NCI-H146 treated with DMSO at 0.1 percent for 48 hours (cell line): ENCODE results near the gene NUDT4.
"Not testable (repeated sequence)": the region's sequence is repeated elsewhere in the genome, so short reads cannot be mapped to it uniquely, and the experiment has no call there.

Experiments used
- DNase-seq: peaks from one replicate; lab custom pipeline; 2025; ENCODE audit not compliant: unreplicated experiment; lab: John Stamatoyannopoulos, UW

The NUDT4 gene

DNA sequence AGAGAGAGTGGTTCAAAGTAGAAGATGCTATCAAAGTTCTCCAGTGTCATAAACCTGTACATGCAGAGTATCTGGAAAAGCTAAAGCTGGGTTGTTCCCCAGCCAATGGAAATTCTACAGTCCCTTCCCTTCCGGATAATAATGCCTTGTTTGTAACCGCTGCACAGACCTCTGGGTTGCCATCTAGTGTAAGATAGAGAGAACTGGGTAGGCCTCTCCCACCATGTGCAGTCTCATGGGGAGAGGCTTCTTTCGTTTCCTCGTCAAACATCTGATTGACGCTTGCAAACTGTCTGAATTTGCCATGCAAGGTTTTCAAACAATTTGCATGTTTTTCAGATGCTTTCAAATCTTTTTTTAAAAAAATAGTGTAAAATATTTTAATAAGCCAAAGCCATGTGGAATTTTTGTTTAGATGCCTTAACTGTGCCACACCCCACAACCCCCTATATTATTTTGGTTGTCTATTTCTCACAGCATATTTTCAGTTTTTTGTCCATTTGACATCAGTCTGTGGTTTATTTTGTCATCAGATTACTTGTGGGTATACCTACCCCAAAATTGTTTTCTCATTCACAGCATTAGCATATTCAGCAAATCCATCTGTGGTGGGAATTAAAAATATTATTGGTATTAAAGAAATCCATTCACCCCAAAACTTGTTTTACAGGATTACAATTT lies 21.6 kb downstream of the NUDT4 start:
- DNase-seq: not testable (repeated sequence)

DNA sequence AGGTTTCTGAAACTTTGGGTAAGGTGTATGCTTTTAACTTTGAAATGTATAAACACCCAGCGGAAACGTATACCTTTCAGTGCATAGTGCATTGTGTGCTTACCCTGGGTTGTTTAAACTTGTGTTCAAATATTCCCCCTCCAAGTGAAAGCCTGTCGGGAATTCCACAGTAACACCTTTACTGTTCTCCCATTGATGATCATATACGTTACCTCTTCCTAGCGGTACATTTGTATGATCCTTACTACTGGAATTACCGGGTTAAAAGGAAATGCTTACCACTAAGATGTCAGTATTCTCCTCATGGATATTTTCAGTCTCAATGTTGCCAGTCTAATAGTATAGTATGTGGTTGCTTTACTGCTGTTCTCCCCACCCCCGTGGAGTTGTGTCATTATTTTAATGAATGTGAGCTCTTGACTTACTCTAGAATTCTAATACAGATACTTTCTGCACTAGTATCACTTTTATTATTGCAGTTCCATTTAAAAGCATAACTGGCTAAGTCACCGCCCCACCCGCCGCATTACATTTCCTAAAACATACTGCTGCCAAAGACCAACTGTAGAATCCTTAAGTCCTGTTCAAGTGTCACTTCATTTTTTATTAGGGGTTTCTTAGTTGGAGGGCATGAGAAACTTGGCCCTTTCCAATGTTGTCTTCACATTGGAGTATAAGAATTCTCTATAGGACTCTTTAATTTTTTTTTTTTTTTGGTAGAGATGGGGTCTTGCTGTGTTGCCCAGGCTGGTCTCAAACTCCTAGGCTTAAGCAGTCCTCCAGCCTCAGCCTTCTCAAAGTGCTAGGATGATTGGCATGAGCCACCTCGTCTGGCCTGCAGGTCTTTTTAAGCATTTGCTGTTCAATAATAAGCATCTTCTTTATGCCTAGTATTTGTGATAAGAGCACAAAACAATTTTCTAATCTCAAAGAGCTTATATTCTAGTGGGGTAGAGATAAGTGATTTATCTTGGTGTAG lies 24.9 kb downstream of the NUDT4 start:
- DNase-seq: no peak

DNA sequence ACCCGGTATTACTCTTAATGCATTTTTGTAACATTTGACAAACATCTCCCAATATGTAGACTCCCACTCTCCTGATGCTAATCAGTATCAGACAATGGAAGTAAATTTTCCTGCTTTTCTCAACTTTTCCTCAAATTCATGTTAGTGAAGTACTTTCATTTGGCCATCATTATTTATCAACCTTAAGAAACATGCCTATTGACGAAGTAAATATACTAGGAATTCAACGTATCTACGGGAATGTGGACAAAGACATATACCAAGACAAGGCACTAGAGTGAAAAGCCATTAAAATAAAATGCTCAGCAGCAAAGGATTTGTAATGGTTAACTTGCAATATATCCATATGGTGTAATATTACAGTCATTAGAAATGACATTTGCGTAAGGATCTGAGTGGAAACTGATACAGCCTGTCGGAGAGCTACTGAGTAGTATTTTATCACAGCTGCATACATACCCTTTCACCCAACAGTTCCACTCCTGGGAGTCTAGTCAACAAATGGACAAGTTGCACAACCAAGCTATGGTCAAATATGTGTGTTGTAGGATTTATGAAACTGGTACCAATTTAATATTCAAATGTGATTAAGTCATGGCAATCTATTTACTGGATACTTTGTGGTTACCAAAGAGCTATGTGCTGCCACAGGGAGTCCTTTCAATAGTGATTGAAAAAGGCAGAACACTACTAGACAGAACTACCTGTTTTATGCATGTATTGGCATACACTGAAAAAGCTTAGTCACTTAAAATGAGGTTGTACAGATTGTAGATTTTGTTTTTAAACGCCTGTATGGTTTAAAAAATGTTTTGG lies 26.5 kb downstream of the NUDT4 start:
- DNase-seq: no peak

DNA sequence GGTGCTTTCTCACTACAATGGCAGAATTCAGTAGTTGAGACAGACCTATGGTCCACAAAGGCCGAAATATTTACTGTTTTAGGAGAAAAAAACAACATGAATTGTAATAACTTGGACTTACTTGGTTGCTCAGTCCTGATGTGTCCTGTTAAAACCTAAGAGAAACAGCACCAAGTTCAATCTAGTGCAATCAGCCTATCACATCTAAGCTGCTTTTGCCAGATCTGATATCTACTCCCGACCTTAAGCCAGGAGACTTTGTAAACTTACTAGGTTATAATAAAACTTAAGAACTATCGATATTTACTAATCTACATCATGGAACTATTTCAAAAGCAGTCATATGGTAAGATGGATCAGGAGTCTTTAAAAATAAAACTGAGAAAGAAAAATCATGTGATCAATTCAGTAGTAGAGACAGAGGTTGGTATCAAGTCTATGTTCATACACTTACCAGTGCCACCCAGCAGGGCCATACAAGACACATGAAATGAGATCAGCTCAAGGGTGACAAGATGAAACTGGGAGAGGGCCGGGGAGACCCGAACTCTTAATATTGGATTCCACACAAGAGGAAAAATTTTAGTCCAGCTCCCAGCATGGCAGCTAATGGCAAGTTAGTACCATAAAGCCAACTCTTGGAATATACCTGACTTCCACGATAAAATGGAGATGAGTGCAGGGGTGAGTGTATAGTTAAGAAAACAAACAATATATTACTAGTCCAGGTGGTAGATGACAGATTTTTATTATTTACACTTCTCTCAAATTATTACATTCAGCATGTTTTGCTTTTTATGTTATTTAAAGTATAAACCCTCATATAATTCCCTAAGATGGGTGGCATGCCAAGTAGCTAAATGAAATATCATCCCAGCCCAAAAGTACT lies 27.5 kb downstream of the NUDT4 start:
- no peak for DNase-seq

DNA sequence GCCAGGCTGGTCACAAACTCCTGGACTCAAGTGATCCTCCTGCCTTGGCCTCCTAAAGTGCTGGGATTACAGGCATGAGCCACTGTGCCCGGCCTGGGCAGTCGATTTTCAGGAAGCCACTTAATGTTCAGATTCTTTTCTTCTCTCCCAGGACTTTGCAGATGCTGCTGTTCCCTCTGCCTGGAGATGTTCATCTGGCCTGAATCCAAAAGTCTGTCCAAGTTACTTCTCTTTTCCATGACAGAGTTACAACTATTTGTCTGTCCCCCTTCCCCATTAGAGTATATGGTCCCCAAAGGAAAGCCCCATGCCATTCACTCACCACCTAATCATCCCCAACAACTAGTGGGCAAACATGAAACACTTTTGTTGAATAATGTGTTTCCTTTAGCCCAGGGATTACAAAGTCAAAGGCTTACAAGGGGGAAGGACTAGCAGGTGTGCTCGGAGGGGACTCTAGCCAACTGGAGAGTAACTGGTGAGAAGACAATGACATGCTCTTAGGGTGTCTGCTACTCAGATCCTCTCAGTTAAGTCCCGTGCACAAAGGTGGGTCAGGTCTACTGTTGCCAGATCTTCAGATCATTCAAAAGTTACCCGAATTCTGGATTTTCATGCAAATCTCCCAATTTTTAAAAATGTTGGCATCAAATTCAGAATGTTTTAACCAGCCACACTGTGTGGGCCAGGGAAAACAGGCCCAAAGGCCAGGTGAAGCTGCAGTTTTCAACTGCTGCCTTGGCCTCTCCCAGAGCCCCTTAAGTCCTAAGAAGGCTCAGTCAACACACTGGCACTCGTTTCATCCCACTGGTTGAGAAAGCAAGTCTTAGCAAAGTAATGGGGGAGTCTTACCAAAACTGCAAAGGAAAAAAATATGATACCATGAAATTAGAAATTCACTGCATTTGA lies 29.6 kb downstream of the NUDT4 start:
- DNase-seq: no peak

DNA sequence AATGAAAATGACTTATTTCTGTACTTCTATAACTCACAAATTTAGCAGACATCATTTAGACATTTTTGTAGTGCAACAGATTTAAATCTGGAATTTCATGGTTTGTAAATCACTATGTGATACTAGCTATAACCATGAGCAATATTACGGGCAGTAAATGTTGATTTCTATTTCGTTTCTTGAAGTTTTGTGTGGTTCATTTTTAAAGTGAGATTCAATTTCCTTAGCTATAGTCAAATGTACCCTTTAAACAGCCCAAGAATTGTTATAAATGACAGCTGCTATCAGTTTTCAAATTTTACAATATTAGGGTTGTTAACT lies 30.2 kb downstream of the NUDT4 start:
- DNase-seq: no peak

DNA sequence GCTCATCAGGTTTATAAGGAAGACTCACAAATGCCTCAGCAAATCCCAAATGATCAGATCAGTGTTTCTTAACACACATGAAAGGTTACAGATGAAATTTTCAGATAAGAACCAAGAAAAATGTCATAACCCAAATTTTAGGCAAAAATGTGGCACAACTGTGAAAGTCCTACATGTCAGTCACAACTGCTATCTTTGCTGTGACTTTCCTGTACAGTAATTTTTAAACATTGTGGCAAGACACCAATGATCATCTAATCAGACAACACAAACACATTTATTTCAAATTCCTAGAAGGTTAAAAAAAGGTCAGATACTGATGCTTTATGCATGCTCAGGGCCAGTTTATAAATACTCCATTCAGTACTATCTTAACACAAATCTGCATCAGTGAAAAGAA lies 31.1 kb downstream of the NUDT4 start:
- DNase-seq: no peak

DNA sequence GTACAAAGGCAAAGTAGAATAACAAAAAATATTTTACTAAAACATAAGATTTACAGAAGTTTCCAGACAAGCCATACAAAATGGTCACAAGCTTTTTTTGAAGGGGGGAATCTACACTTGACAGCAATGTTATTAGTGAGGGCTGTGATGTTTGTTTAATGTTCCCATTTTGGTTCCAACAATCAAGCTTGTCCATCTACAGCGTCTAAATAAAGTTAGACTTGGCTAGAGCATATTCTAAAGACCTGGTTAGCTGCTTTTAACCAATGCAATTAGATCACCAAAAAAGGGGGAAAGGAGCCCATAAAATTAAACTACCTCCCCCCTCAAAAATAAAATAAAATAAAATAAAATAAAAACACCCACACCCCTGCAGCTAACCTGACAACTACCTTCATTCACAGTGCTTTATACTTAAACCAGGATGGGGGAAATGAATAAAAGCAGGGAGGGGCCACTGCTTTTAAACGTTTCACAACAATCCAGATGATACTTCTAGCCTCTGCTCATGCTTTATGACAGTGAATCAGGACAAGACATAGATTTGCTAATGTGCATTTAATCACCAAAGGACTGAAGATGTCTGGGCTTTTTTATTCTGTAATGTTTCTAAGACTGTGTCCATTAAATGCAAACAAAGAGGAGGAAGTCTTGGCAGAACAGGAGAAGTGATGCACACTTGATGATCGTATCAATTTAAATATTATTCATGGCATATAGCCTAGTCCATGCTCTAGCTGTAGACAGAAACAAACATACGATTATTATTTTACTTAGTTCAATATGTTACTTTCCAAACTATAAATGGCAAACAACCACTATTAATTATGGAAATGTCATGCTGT lies 31.8 kb downstream of the NUDT4 start:
- DNase-seq: not testable (repeated sequence)

DNA sequence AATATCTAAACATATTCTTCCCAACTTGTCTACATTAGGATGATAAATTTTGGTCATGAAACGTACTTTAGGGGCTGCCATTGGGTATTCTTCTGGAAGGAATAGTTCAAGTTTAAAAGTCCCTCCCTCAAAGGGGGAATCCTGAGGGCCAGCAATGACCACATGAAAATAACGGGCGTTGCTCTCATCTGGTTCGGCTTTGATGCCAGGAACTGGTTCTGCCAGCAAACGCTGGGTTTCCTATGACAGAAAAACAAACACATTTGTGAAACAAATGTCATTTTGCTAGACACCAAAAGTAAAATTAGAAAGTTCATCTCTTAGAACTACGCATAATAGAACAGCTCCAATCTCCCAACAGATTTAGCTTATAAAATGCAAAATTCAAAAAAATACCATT lies 33.3 kb downstream of the NUDT4 start:
- DNase-seq: not testable (repeated sequence)

DNA sequence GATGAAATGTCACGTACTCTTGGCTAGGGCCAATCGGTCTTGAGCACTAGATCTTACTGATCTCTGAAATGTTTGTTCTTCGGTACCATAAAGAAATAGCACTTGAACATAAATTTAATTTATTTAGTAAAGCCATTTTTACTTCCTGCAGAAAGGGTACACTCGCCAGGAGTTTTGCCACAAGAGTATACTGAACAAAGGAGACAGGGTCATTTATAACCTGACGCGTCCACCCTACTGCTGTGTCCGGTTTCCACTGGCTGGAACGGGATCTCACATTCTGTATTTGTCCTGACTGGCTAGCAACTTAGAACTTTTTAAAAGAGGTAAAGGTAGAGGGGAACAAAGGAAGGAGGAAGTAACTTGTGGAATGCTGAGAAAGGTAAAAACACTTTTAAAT lies 34.7 kb downstream of the NUDT4 start:
- not testable (repeated sequence) for DNase-seq

DNA sequence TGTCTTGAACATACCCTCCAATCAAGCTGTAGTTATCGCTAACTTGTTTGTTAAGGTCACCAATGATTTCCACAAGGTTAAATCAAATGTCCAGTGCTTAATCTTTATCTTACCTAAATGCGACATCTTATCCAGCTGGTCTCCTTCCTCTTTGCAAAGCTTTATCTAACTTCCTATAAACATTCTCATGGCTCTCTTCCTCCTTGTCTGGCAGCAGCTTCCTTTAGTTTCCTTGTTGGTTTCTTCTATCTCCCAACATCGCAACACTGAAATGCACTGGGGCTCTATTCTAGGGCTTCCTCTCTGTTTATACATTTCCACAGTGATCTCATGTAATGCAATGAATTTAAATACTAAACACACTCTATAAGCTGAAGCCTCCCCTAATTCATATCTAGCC lies 35.3 kb downstream of the NUDT4 start:
- DNase-seq: no peak

DNA sequence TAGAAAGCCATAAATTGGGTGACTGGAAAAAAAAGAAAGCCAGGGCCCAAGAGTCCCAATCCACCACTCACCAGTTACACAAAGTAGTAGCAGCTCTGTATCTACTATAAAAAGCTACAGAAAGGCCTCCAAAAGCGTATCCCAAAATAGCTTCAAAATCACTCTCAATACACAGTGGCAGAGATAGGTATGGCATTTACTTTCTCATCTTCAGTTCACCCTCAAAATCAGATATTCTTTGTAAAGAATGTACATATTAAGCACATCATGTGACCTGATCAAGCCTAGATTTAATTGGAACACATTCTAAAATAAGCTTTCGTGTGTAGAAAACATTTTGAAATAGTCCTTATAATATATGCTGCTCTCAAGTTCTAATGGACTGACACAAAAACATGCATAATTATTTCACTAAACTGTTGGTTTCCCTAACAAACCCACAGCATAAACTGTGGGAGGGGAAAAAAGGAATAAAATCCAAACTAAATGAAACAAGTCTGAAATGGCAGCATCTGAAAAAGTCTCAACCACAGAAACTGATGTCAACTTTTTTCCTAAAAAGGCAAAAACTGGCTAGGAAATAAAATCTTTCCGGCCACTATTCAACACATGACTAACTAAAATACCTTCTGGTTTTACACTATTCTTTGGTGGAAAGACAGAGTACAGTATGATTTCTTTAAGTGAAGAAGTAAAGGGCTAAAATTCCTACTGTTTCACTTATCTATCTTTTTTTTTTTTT lies 38.2 kb downstream of the NUDT4 start:
- DNase-seq: no peak

DNA sequence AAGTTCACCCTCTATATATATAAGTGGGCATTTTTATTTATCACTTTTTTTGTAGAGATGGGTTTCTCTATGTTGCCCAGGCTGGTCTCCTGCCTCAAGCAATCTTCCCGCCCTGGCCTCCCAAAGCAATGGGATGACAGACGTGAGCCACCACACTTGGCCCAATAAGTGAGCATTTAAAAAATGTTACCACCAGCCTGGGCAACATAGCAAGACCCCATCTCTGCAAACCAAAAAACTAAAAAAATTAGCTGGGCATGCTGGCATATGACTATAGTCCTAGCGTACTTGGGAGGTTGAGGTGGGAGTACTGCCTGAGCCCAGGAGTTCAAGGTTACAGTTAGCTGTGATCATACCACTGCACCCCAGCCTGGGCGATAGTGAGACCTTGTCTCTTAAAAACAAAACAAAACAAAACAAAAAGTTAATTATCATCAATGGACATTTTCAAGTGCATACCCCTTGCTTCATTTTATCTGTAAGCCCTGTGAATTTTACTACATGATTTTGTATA lies 40.3 kb downstream of the NUDT4 start:
- no peak for DNase-seq

DNA sequence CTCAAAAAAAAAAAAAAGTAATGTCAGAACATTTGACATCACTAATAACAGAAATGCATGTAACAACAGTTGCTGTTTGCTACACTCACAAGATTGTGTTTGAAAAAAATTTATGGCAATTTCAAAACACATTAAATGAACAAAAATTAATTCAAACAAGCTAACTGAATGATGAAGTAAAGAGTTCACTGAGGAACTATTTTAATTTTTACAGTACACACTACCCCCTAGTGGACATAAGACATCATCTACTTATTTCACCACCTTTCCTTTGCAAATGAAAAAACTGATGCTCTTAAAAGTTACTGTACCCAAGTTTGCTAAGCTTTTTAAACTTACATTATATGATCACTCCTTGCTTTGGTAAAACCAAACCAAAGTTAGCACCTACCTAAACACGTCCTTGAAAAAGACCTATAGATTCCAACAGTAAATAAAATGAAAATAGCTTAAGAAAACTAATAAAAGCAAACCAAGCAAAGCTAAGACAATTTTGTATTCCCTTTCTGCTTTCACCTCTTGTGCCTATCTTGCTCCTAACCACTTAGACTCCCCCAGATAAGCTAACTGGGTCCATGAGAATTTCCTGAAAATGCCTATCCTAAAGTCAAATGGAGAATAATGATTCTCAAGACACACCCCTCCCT lies 41.8 kb downstream of the NUDT4 start:
- DNase-seq: no peak

DNA sequence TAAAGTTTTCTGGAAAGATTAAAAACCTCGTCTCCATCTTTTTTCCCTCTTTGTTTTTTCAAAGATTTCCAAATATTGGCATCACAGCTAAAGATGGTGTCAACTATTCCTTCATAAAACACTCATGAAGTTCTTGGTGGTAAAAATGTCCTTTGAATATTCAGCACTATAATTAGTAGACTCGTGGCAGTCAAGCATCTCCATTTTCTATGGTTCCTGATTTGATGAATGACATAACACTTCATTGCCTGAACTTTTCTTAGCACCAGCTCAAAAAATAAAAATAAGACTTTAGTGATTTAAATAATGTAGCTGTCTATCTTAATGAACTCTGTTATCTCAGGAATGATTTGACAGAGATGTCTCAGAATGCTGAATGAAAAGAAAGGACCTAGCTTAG lies 44.3 kb downstream of the NUDT4 start:
- no peak for DNase-seq

DNA sequence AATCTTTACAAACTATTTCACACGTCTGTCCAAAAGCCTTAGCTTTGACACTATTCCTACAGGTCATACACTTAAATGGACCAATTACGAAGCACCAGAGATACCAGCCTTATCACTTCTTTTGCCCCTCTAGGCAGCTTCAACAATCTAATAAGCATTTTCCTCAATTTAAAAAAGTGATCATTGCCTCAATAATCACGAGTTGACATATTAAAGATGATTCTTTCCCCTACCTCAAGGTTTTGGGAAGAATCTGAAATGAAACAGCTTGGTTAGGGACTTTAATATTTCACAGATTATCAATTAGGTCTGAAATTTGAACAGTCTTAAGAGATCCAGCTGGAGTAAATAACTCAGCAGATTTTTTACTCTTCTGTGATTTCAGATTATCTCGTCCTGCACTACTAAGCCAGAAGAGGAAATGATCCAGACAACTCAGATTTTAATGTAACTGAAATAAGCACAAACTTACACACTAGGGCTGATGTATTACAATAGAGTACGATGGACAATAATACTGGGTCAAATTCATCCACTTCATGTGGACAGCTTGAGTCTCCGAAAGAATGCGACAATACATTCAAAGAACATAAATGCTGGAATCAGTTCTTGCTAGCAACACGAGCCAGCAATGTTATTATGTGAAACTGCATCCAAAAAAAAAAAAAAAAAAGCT lies 48.1 kb downstream of the NUDT4 start:
- DNase-seq: no peak

DNA sequence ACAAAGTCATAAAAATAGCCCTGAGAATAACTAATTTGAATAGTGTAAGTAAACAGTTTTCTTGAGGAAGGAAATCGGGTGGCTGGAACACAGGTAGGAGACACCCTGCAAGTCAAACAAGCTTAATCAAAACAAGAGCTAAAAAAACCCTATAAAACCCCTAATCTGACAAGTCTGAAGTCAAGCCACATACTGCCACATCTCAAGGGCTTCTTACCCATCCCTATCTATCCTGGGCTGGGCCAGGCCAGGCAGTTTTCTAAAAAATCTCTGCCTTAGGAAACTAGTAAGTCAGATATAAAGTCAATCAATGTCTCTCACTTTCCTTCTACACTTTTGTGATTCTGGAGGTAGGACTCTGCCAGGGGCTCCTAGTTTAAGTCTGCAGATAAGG lies 48.7 kb downstream of the NUDT4 start:
- DNase-seq: no peak
